PC-3 (cell line): ENCODE measurements around the gene POU2AF2. TPM values are rescaled to one million over a fixed set of nuclear protein-coding genes. Genes with fewer than 3 reads are reported as not detected.

ENCODE experiments used
- ATAC-seq: fragments of 200-7000 bp; cut with Tn5 transposase; 2 replicates; pipeline ENCODE4 v1.9.1; 2020; ENCODE audit warnings: mild to moderate bottlenecking, moderate library complexity
- BruUV-seq: library from RNA; stranded (reverse); fragments of 400-500 nt; replicated peaks from 2 replicates; lab custom pipeline; 2021; lab: Mats Ljungman, UMichigan
- CTCF ChIA-PET: fragments of 300-600 bp; sonication (Branson Sonifier 250); formaldehyde crosslinking; loops from one replicate; lab custom pipeline; 2022; ENCODE audit warnings: antibody characterized with exemption; lab: Charles Lee
- POLR2A ChIA-PET: fragments of 300-600 bp; sonication (Branson Sonifier 250); formaldehyde crosslinking; loops from one replicate; lab custom pipeline; 2022; ENCODE audit warnings: antibody characterized with exemption; ENCODE audit not compliant: unreplicated experiment; lab: Charles Lee
- DNase-seq: peaks from one replicate; pipeline ENCODE4 v3.0.0-alpha.2; 2015
- H2AFZ ChIP-seq: fragments of 300-600 bp; sonication (generic); 2 replicates; pipeline ENCODE4 v1.6.0; 2016; ENCODE audit warnings: antibody characterized with exemption, low read length
- H3F3A ChIP-seq: fragments of 300-600 bp; sonication (generic); one replicate; pipeline ENCODE4 v1.6.0; 2017; ENCODE audit warnings: antibody characterized with exemption, low read length, control low read depth, mild to moderate bottlenecking; ENCODE audit not compliant: unreplicated experiment
- H3K27ac ChIP-seq: fragments of 300-600 bp; sonication (generic); 2 replicates; pipeline ENCODE4 v1.5.1; 2016; ENCODE audit warnings: mild to moderate bottlenecking, low read length
- H3K27me3 ChIP-seq: fragments of 300-600 bp; sonication (generic); 2 replicates; pipeline ENCODE4 v1.6.1; 2016; ENCODE audit warnings: low read length, mixed read lengths
- H3K36me3 ChIP-seq: fragments of 300-600 bp; sonication (generic); 2 replicates; pipeline ENCODE4 v1.6.1; 2016; ENCODE audit warnings: low read depth, mixed run types, low read length, mixed read lengths
- H3K4me1 ChIP-seq: fragments of 300-600 bp; sonication (generic); 2 replicates; pipeline ENCODE4 v1.5.1; 2016; ENCODE audit warnings: low read length; ENCODE audit not compliant: insufficient read depth
- H3K4me2 ChIP-seq: fragments of 300-600 bp; sonication (generic); 2 replicates; pipeline ENCODE4 v1.6.0; 2016; ENCODE audit warnings: low read length
- H3K4me3 ChIP-seq: fragments of 300-600 bp; sonication (generic); 2 replicates; pipeline ENCODE4 v1.5.1; 2016; ENCODE audit warnings: mild to moderate bottlenecking, low read length, mixed read lengths
- H3K79me2 ChIP-seq: fragments of 300-600 bp; sonication (generic); 2 replicates; pipeline ENCODE4 v1.6.1; 2017; ENCODE audit warnings: low read length, mixed read lengths
- H3K9ac ChIP-seq: fragments of 300-600 bp; sonication (generic); 2 replicates; pipeline ENCODE4 v1.6.0; 2016; ENCODE audit warnings: mild to moderate bottlenecking, low read length
- H3K9me2 ChIP-seq: fragments of 300-600 bp; sonication (generic); replicated peaks from 2 replicates; pipeline ENCODE4 v1.6.1; 2016; ENCODE audit warnings: mixed run types, low read length, mixed read lengths
- H3K9me3 ChIP-seq: fragments of 300-600 bp; sonication (generic); 2 replicates; pipeline ENCODE4 v1.6.1; 2016; ENCODE audit warnings: low read length, mixed read lengths
- H4K20me1 ChIP-seq: fragments of 300-600 bp; sonication (generic); 2 replicates; pipeline ENCODE4 v1.6.1; 2016; ENCODE audit warnings: low read length, mixed read lengths
- EZH2 ChIP-seq: fragments of 300-600 bp; sonication (generic); IDR thresholded peaks from one replicate; pipeline ENCODE4 v1.6.1; 2017; ENCODE audit warnings: antibody characterized with exemption, mild to moderate bottlenecking, low read length; ENCODE audit not compliant: unreplicated experiment
- EZH2phosphoT487 ChIP-seq: fragments of 300-600 bp; sonication (generic); IDR thresholded peaks from 2 replicates; pipeline ENCODE4 v1.6.1; 2018; ENCODE audit warnings: mild to moderate bottlenecking, antibody characterized with exemption, low read length, borderline replicate concordance
- intact Hi-C: fragments of 100-400 bp; cut with micrococcal nuclease; formaldehyde crosslinking; loops from 2 replicates; pipeline ENCODE4 v1.9.0; 2023
- total RNA-seq: library from RNA; depleted of rRNA; stranded (reverse); fragments of >200 nt; gene quantifications from 2 replicates; pipeline ENCODE4 v1.2.3, GENCODE V29; 2014
- TF ChIP-seq, protein P1 (sequence below): fragments of 300-600 bp; sonication (generic); conservative IDR thresholded peaks from 2 replicates; pipeline ENCODE4 v1.5.1; 2017; ENCODE audit warnings: antibody characterized with exemption, low read depth, mild to moderate bottlenecking, low read length

Gene POU2AF2
- total RNA-seq, 1 experiment from 2014 or later, result not detected

DNA sequence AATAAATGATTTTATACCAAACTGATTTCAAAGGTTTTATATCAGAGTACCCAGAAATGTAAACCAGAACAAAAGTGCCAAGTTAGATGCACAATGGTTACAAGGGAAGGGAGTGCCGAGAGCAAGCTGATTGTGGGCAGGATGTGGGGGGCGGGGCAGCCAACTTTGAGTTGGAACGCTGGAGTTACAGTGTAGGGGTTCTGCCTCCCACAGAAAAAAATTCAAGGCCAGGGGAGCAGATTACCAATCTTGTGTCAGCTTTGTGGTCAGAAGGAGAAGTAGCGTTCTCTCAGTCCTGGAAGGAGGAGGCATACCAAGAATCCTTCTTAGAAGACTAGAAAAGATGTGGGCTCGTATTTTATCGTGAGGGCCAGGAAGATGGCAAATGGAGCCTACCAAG is 15.9 kb upstream of the POU2AF2 start:
- H3F3A ChIP-seq, result no peaks in the 10 kb centered on the region

DNA sequence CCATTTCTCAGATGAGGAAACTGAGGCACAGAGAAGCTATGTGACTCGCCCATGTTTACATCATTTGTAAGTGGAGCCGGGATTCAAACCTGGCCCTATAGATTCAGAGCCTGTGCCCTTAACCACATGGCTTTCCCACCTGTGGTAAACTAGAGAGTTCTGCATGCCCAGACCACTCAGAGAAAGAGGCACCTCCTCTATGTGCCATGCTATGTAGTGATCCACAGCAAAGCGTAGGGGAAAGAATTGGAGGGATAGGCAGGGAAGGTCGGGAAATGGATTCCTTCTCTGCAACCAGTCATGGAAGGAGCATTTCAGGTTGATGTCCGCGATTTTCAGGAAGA is 15.4 kb upstream of the POU2AF2 start:
- Histone ChIP-seq H3K9ac (no peak overlapping the region), H3K27ac (no peak overlapping the region), H3K4me1 (no peaks in the 10 kb centered on the region), H3K9me3 (no peaks in the 10 kb centered on the region), H3K4me3 (peak overlapping the region; percentile 77; the same call in 1 of the 2 replicates), H2AFZ (peak overlapping the region; percentile 90), H3K27me3 (peaks cover 12% of the 10 kb centered on the region), H3K9me2 (no peaks in the 10 kb centered on the region), H3K79me2 (no peaks in the 10 kb centered on the region), H4K20me1 (no peaks in the 10 kb centered on the region), H3F3A (no peaks in the 10 kb centered on the region), H3K36me3 (no peaks in the 10 kb centered on the region), H3K4me2 (peak overlapping the region; percentile 79)
- BruUV-seq, result no TSS peak
- ATAC-seq, result peak; percentile 64
- intact Hi-C loops, result loop anchor here (1.0 to 5.0 kb wide), 4 partner anchors 24 to 782 kb away; no protein-coding TSS in a partner anchor
- CTCF ChIA-PET, result no interaction called here
- TF ChIP-seq EZH2phosphoT487 (no peak), EZH2 (no peak)
- TF ChIP-seq, protein P1, sequence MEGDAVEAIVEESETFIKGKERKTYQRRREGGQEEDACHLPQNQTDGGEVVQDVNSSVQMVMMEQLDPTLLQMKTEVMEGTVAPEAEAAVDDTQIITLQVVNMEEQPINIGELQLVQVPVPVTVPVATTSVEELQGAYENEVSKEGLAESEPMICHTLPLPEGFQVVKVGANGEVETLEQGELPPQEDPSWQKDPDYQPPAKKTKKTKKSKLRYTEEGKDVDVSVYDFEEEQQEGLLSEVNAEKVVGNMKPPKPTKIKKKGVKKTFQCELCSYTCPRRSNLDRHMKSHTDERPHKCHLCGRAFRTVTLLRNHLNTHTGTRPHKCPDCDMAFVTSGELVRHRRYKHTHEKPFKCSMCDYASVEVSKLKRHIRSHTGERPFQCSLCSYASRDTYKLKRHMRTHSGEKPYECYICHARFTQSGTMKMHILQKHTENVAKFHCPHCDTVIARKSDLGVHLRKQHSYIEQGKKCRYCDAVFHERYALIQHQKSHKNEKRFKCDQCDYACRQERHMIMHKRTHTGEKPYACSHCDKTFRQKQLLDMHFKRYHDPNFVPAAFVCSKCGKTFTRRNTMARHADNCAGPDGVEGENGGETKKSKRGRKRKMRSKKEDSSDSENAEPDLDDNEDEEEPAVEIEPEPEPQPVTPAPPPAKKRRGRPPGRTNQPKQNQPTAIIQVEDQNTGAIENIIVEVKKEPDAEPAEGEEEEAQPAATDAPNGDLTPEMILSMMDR, result no peak
- POLR2A ChIA-PET, result no interaction called here
- no peak for DNase-seq

More for the DNA sequence above, 15.9 kb upstream of the POU2AF2 start:
- H3K9me2 ChIP-seq, result no peaks in the 10 kb centered on the region
- H3K4me1 ChIP-seq, result no peaks in the 10 kb centered on the region
- DNase-seq, result no peak
- intact Hi-C loops, result loop anchor here (1.0 to 5.0 kb wide), 4 partner anchors 23 to 781 kb away; no protein-coding TSS in a partner anchor
- TF ChIP-seq, protein P1, result no peak
- TF ChIP-seq EZH2phosphoT487, result no peak
- no peak for TF ChIP-seq EZH2
- no peaks in the 10 kb centered on the region for H3K36me3 ChIP-seq
- BruUV-seq, result no TSS peak
- POLR2A ChIA-PET, result no interaction called here
- no peak overlapping the region for H3K27ac ChIP-seq
- H3K4me3 ChIP-seq, result no peak overlapping the region
- H3K9ac ChIP-seq, result no peak overlapping the region
- no peaks in the 10 kb centered on the region for H4K20me1 ChIP-seq
- CTCF ChIA-PET, result no interaction called here
- H3K79me2 ChIP-seq, result no peaks in the 10 kb centered on the region
- H3K27me3 ChIP-seq, result peaks cover 9% of the 10 kb centered on the region
- no peak overlapping the region for H2AFZ ChIP-seq
- ATAC-seq, result no peak
- no peak overlapping the region for H3K4me2 ChIP-seq
- H3K9me3 ChIP-seq, result no peaks in the 10 kb centered on the region

DNA sequence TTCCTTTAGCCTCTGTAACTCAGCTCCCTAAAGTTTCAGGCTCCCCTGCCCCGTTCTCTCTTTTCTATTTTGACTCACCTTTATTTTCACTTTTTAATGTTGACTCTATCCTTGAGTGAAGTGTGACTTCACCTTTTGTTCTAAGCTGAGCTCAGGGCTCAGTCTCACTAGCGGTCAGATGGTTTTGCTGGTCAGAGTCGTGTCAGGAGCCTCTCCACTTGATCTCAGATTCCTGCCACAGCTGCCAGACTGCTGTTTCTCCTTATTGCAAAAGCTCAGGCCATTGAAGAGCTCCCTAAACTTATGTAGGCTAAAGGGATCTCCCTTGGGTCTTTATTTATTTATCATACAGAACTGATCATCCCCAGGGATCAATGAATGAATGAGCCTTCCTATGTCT is 13.7 kb upstream of the POU2AF2 start:
- no peak for ATAC-seq
- H4K20me1 ChIP-seq, result no peaks in the 10 kb centered on the region
- ChIA-PET POLR2A (no interaction called here), CTCF (no interaction called here)
- H3K27me3 ChIP-seq, result peaks cover 23% of the 10 kb centered on the region
- H3K4me2 ChIP-seq, result no peak overlapping the region
- BruUV-seq, result no TSS peak
- no peak overlapping the region for H3K27ac ChIP-seq
- no peaks in the 10 kb centered on the region for H3K9me3 ChIP-seq
- no peak overlapping the region for H2AFZ ChIP-seq
- no peaks in the 10 kb centered on the region for H3K79me2 ChIP-seq
- no peaks in the 10 kb centered on the region for H3F3A ChIP-seq
- H3K4me1 ChIP-seq, result peaks cover 5% of the 10 kb centered on the region; the same call in 1 of the 2 replicates
- no peaks in the 10 kb centered on the region for H3K9me2 ChIP-seq
- no peak for TF ChIP-seq EZH2phosphoT487
- TF ChIP-seq, protein P1, result no peak
- TF ChIP-seq EZH2, result no peak
- H3K36me3 ChIP-seq, result no peaks in the 10 kb centered on the region
- intact Hi-C loops, result loop anchor here (5.0 kb wide), 2 partner anchors 75 to 770 kb away; no protein-coding TSS in a partner anchor
- no peak for DNase-seq
- no peak overlapping the region for H3K9ac ChIP-seq
- no peak overlapping the region for H3K4me3 ChIP-seq
